SK-N-SH treated with all-trans-retinoic acid at 6 μM for 48 hours (cell line): ENCODE measurements around the gene PRKACG.

Experiments used
- ATAC-seq: fragments of 200-7000 bp; cut with Tn5 transposase; 3 replicates; pipeline ENCODE4 v1.9.1; 2020; ENCODE audit warnings: mild to moderate bottlenecking, moderate library complexity
- ARNTL ChIP-seq: fragments of 450-650 bp; formaldehyde crosslinking; IDR thresholded peaks from 2 replicates; pipeline ENCODE4 v1.5.0; 2020; ENCODE audit warnings: low read depth, mild to moderate bottlenecking, moderate library complexity, borderline replicate concordance
- BACH2 ChIP-seq: fragments of 250-450 bp; sonication (Bioruptor Pico); IDR thresholded peaks from 2 replicates; pipeline ENCODE4 v1.9.0; 2021; ENCODE audit warnings: mild to moderate bottlenecking, borderline replicate concordance
- CSDC2 ChIP-seq: fragments of 250-450 bp; sonication (Bioruptor Pico); IDR thresholded peaks from 2 replicates; pipeline ENCODE4 v1.5.0; 2020; ENCODE audit warnings: mild to moderate bottlenecking, moderate library complexity
- ESRRG ChIP-seq: fragments of 250-450 bp; sonication (Bioruptor Pico); IDR thresholded peaks from 2 replicates; pipeline ENCODE4 v1.6.1; 2021; ENCODE audit warnings: mild to moderate bottlenecking
- GLIS3 ChIP-seq: fragments of 250-450 bp; sonication (Bioruptor Pico); IDR thresholded peaks from 2 replicates; pipeline ENCODE4 v1.5.0; 2020; ENCODE audit warnings: mild to moderate bottlenecking, moderate library complexity
- ISL1 ChIP-seq: fragments of 250-450 bp; sonication (Bioruptor Pico); IDR thresholded peaks from 2 replicates; pipeline ENCODE4 v2.1.2; 2022; ENCODE audit warnings: mild to moderate bottlenecking, moderate library complexity
- OSR1 ChIP-seq: fragments of 250-450 bp; sonication (Bioruptor Pico); IDR thresholded peaks from 2 replicates; pipeline ENCODE4 v1.8.0; 2022; ENCODE audit warnings: moderate library complexity, mild to moderate bottlenecking, inconsistent platforms
- PPARA ChIP-seq: fragments of 250-450 bp; sonication (Bioruptor Pico); IDR thresholded peaks from 2 replicates; pipeline ENCODE4 v1.5.0; 2020; ENCODE audit warnings: mild to moderate bottlenecking, borderline replicate concordance
- RARB ChIP-seq: fragments of 250-450 bp; sonication (Bioruptor Pico); IDR thresholded peaks from 2 replicates; pipeline ENCODE4 v1.8.0; 2021; ENCODE audit warnings: mild to moderate bottlenecking, moderate library complexity
- SNAI2 ChIP-seq: fragments of 250-450 bp; sonication (Bioruptor Pico); IDR thresholded peaks from 2 replicates; pipeline ENCODE4 v1.5.0; 2020; ENCODE audit warnings: mild to moderate bottlenecking, moderate library complexity
- TCF4 ChIP-seq: fragments of 250-450 bp; sonication (Bioruptor Pico); IDR thresholded peaks from 2 replicates; pipeline ENCODE4 v1.8.0; 2021; ENCODE audit warnings: mild to moderate bottlenecking, moderate library complexity, borderline replicate concordance
- TOX ChIP-seq: fragments of 250-450 bp; sonication (Bioruptor Pico); IDR thresholded peaks from 2 replicates; pipeline ENCODE4 v1.8.0; 2021; ENCODE audit warnings: mild to moderate bottlenecking, moderate library complexity, borderline replicate concordance
- ZC3H10 ChIP-seq: fragments of 250-450 bp; sonication (Bioruptor Pico); IDR thresholded peaks from 2 replicates; pipeline ENCODE4 v1.5.1; 2021; ENCODE audit warnings: mild to moderate bottlenecking, moderate library complexity
- ZFP3 ChIP-seq: fragments of 250-450 bp; sonication (Bioruptor Pico); IDR thresholded peaks from 2 replicates; pipeline ENCODE4 v1.5.0; 2020; ENCODE audit warnings: mild to moderate bottlenecking, moderate library complexity
- ZFP30 ChIP-seq: fragments of 450-650 bp; formaldehyde crosslinking; IDR thresholded peaks from 2 replicates; pipeline ENCODE4 v1.5.0; 2022; ENCODE audit warnings: mild to moderate bottlenecking, moderate library complexity
- ZNF565 ChIP-seq: fragments of 450-650 bp; formaldehyde crosslinking; conservative IDR thresholded peaks from 2 replicates; pipeline ENCODE4 v1.5.0; 2020; ENCODE audit warnings: low read depth, mild to moderate bottlenecking, moderate library complexity
- ZNF70 ChIP-seq: fragments of 450-650 bp; formaldehyde crosslinking; IDR thresholded peaks from 2 replicates; pipeline ENCODE4 v1.5.0; 2020; ENCODE audit warnings: mild to moderate bottlenecking, moderate library complexity
- ZNF8 ChIP-seq: fragments of 450-650 bp; formaldehyde crosslinking; IDR thresholded peaks from 2 replicates; pipeline ENCODE4 v1.5.0; 2020; ENCODE audit warnings: mild to moderate bottlenecking, moderate library complexity
- TF ChIP-seq, protein P1 (sequence below): fragments of 250-450 bp; sonication (Bioruptor Pico); IDR thresholded peaks from 2 replicates; pipeline ENCODE4 v1.8.0; 2021; ENCODE audit warnings: low read depth, mild to moderate bottlenecking, moderate library complexity, borderline replicate concordance
- TF ChIP-seq, protein P2 (sequence below): fragments of 250-450 bp; sonication (Bioruptor Pico); IDR thresholded peaks from 2 replicates; pipeline ENCODE4 v1.5.0; 2020; ENCODE audit warnings: mild to moderate bottlenecking, moderate library complexity
- TF ChIP-seq, protein P3 (sequence below): fragments of 250-450 bp; sonication (Bioruptor Pico); IDR thresholded peaks from 2 replicates; pipeline ENCODE4 v1.5.1; 2020; ENCODE audit warnings: low read depth, mild to moderate bottlenecking, moderate library complexity
- TF ChIP-seq, protein P4 (sequence below): fragments of 250-450 bp; sonication (Bioruptor Pico); IDR thresholded peaks from 2 replicates; pipeline ENCODE4 v1.5.1; 2021; ENCODE audit warnings: mild to moderate bottlenecking, moderate library complexity
- TF ChIP-seq, protein P5 (sequence below): fragments of 250-450 bp; sonication (Bioruptor Pico); IDR thresholded peaks from 2 replicates; pipeline ENCODE4 v1.8.0; 2020; ENCODE audit warnings: mild to moderate bottlenecking, moderate library complexity, borderline replicate concordance

PRKACG gene

DNA sequence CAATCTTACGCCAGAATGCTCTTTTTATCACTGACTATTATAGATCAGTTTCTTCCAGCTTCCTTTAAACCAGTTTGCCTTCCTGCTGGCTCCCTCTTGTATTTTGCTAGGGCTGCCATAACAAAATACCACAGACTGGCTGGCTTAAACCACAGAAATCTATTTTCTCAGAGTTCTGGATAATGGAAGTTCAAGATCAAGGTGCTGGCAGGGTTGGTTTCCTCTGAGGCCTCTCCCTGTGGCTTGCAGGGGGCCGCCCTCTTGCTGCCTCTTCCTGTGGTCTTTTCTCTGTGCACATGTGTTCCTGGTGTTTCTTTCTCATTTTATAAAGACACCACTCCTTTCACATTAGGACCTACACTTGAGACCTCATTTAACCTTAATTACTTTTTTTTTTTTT lies 14.8 kb upstream of the PRKACG start:
- TF ChIP-seq ZNF70 (CRISPR knock-in tag) (no peak), ARNTL (CRISPR knock-in tag) (no peak), ZNF8 (CRISPR knock-in tag) (no peak), SNAI2 (CRISPR knock-in tag) (no peak), ESRRG (no peak), TCF4 (CRISPR knock-in tag) (no peak), CSDC2 (CRISPR knock-in tag) (no peak), PPARA (CRISPR knock-in tag) (no peak), BACH2 (CRISPR knock-in tag) (no peak), ZFP3 (CRISPR knock-in tag) (no peak), GLIS3 (no peak), ISL1 (CRISPR knock-in tag) (no peak)
- TF ChIP-seq, protein P1, sequence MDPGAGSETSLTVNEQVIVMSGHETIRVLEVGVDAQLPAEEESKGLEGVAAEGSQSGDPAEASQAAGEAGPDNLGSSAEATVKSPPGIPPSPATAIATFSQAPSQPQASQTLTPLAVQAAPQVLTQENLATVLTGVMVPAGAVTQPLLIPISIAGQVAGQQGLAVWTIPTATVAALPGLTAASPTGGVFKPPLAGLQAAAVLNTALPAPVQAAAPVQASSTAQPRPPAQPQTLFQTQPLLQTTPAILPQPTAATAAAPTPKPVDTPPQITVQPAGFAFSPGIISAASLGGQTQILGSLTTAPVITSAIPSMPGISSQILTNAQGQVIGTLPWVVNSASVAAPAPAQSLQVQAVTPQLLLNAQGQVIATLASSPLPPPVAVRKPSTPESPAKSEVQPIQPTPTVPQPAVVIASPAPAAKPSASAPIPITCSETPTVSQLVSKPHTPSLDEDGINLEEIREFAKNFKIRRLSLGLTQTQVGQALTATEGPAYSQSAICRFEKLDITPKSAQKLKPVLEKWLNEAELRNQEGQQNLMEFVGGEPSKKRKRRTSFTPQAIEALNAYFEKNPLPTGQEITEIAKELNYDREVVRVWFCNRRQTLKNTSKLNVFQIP (CRISPR knock-in tag), result no peak
- TF ChIP-seq, protein P2, sequence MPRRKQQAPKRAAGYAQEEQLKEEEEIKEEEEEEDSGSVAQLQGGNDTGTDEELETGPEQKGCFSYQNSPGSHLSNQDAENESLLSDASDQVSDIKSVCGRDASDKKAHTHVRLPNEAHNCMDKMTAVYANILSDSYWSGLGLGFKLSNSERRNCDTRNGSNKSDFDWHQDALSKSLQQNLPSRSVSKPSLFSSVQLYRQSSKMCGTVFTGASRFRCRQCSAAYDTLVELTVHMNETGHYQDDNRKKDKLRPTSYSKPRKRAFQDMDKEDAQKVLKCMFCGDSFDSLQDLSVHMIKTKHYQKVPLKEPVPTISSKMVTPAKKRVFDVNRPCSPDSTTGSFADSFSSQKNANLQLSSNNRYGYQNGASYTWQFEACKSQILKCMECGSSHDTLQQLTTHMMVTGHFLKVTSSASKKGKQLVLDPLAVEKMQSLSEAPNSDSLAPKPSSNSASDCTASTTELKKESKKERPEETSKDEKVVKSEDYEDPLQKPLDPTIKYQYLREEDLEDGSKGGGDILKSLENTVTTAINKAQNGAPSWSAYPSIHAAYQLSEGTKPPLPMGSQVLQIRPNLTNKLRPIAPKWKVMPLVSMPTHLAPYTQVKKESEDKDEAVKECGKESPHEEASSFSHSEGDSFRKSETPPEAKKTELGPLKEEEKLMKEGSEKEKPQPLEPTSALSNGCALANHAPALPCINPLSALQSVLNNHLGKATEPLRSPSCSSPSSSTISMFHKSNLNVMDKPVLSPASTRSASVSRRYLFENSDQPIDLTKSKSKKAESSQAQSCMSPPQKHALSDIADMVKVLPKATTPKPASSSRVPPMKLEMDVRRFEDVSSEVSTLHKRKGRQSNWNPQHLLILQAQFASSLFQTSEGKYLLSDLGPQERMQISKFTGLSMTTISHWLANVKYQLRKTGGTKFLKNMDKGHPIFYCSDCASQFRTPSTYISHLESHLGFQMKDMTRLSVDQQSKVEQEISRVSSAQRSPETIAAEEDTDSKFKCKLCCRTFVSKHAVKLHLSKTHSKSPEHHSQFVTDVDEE (CRISPR knock-in tag), result no peak
- TF ChIP-seq, protein P3, sequence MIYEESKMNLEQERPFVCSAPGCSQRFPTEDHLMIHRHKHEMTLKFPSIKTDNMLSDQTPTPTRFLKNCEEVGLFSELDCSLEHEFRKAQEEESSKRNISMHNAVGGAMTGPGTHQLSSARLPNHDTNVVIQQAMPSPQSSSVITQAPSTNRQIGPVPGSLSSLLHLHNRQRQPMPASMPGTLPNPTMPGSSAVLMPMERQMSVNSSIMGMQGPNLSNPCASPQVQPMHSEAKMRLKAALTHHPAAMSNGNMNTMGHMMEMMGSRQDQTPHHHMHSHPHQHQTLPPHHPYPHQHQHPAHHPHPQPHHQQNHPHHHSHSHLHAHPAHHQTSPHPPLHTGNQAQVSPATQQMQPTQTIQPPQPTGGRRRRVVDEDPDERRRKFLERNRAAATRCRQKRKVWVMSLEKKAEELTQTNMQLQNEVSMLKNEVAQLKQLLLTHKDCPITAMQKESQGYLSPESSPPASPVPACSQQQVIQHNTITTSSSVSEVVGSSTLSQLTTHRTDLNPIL (CRISPR knock-in tag), result no peak
- TF ChIP-seq, protein P4, sequence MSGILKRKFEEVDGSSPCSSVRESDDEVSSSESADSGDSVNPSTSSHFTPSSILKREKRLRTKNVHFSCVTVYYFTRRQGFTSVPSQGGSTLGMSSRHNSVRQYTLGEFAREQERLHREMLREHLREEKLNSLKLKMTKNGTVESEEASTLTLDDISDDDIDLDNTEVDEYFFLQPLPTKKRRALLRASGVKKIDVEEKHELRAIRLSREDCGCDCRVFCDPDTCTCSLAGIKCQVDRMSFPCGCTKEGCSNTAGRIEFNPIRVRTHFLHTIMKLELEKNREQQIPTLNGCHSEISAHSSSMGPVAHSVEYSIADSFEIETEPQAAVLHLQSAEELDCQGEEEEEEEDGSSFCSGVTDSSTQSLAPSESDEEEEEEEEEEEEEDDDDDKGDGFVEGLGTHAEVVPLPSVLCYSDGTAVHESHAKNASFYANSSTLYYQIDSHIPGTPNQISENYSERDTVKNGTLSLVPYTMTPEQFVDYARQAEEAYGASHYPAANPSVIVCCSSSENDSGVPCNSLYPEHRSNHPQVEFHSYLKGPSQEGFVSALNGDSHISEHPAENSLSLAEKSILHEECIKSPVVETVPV, result no peak
- TF ChIP-seq, all 23 proteins: peak for 0
- ATAC-seq, result no peak

DNA sequence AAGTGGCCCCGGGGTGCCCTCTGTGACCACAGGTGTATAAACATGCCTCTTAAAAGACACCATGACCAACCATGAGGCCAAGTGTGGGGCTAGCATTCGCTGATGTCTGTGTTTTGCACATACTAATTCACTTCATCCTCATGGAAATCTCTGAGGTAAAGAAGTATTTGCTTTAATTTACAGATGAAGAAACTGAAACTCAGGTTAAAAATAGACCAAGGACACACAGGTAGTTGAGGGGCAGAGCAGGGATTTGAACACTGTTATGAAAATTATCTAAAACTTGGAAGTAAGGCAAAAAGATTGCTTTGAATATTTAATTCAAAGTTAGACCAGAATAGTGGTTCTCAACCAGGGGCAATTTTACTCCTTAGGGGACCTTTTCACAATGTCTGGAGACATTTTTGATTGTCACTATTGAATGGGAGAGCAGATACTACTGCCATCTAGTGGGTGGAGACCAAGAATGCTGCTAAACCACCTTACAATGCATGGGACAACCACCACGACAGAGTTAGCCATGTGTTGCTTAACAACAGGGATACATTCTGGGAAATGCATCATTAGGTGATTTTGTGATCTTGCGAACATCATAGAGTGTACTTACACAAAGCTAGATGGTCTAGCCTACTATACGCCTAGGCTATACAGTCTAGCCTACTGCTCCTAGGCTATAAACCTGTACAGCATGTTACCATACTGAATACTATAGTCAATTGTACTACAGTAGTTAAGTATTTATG lies 13.6 kb upstream of the PRKACG start:
- TF ChIP-seq ISL1 (CRISPR knock-in tag) (no peak), ZFP3 (CRISPR knock-in tag) (no peak), OSR1 (no peak), ESRRG (no peak), BACH2 (CRISPR knock-in tag) (no peak), SNAI2 (CRISPR knock-in tag) (no peak), ZNF565 (CRISPR knock-in tag) (no peak), ZNF8 (CRISPR knock-in tag) (no peak), TCF4 (CRISPR knock-in tag) (no peak), GLIS3 (no peak), ZFP30 (CRISPR knock-in tag) (no peak), CSDC2 (CRISPR knock-in tag) (no peak), ARNTL (CRISPR knock-in tag) (no peak), TOX (no peak), ZC3H10 (CRISPR knock-in tag) (no peak), PPARA (CRISPR knock-in tag) (no peak), RARB (CRISPR knock-in tag) (no peak)
- TF ChIP-seq, protein P4, result no peak
- TF ChIP-seq, protein P1 (CRISPR knock-in tag), result no peak
- TF ChIP-seq, protein P5, sequence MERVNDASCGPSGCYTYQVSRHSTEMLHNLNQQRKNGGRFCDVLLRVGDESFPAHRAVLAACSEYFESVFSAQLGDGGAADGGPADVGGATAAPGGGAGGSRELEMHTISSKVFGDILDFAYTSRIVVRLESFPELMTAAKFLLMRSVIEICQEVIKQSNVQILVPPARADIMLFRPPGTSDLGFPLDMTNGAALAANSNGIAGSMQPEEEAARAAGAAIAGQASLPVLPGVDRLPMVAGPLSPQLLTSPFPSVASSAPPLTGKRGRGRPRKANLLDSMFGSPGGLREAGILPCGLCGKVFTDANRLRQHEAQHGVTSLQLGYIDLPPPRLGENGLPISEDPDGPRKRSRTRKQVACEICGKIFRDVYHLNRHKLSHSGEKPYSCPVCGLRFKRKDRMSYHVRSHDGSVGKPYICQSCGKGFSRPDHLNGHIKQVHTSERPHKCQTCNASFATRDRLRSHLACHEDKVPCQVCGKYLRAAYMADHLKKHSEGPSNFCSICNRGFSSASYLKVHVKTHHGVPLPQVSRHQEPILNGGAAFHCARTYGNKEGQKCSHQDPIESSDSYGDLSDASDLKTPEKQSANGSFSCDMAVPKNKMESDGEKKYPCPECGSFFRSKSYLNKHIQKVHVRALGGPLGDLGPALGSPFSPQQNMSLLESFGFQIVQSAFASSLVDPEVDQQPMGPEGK (CRISPR knock-in tag), result no peak
- ATAC-seq, result peak; percentile 86
